ENCODE results near the gene ALOXE3.

ALOXE3 gene

DNA sequence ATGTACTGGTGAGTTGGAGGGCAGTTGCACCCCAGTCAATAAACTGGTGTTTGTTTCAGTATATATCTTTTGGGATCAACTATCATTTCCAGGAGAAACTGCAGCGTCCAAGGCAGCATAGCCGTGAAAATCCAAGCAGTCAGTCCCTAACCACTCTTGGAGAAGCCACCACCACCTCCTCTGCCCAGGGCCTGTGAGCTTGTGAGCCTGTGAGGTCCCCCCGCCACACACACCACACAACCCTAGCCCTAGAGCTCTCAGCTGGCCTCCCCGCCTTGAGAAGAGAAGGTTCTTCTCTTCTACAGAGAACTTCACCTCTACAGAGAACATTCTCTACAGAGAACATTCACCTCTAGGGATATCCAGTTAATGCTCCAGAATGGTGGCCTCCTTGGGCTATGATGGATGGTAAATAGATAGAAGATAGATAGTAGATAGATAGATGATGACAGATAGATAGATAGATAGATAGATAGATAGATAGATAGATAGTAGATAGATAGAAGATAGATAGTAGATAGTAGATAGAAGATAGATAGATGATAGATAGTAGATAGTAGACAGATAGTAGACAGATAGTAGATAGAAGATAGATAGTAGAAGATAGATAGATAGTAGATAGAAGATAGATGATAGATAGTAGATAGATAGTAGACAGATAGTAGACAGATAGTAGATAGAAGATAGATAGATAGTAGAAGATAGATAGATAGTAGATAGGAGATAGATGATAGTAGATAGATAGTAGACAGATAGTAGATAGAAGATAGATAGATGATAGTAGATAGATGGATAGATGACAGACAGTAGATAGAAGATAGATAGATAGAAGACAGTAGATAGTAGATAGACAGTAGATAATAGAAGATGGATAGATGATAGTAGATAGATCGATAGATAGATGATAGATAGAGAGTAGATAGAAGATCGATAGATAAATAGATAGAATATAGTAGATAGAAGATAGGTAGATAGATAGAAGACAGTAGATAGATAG lies 65.8 kb downstream of the ALOXE3 start:
- no peak overlapping the region for H3K4me3 ChIP-seq (ENCODE audit: low read depth, low read length)
- TF ChIP-seq, protein P1, sequence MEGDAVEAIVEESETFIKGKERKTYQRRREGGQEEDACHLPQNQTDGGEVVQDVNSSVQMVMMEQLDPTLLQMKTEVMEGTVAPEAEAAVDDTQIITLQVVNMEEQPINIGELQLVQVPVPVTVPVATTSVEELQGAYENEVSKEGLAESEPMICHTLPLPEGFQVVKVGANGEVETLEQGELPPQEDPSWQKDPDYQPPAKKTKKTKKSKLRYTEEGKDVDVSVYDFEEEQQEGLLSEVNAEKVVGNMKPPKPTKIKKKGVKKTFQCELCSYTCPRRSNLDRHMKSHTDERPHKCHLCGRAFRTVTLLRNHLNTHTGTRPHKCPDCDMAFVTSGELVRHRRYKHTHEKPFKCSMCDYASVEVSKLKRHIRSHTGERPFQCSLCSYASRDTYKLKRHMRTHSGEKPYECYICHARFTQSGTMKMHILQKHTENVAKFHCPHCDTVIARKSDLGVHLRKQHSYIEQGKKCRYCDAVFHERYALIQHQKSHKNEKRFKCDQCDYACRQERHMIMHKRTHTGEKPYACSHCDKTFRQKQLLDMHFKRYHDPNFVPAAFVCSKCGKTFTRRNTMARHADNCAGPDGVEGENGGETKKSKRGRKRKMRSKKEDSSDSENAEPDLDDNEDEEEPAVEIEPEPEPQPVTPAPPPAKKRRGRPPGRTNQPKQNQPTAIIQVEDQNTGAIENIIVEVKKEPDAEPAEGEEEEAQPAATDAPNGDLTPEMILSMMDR (conservative IDR thresholded peaks at IDR 0.05; ENCODE audit: low read depth, low read length): no peak
- DNase-seq (ENCODE audit: low read depth): no peak

DNA sequence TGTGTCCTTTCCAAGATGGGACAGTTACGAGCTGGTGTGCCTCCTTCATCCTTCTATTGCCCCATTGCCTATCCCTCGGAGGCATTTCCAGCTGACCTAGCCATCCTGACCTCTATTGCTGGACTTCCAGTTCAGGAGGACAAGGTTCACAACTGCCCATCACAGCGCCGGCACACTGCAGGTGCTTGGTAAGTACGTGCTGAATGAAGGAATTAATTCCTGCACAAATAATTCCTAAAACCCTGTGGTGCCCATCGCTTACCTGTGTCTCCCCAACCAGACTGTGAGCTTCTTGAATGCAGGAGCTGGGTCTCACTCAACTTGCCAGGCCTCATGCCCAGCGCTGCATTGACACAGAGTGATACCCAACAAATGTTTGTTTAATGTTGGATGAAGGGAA lies 66.5 kb downstream of the ALOXE3 start:
- DNase-seq (ENCODE audit: low read depth): no peak
- no peak overlapping the region for H3K4me3 ChIP-seq (ENCODE audit: low read depth, low read length)
- TF ChIP-seq, protein P1 (conservative IDR thresholded peaks at IDR 0.05; ENCODE audit: low read depth, low read length): no peak

DNA sequence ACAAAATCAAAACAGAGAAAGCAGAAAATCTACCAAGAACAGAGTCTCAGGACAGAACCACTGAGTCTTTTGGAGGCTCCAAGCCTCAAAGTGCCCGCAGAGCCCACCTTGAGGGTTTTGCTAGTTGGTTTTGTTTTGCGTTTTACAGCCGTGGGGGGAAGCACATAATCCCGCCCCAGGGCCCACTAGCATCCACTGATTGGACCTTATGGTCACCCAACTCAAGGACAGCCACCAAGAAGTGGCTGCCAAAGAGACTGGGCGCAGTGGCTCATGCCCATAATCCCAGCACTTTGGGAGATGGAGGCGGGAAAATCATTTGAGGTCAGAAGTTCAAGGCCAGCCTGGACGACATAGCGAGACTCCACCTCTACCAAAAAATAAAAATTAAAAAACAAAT lies 69.6 kb downstream of the ALOXE3 start:
- no peak overlapping the region for H3K4me3 ChIP-seq (ENCODE audit: low read depth, low read length)
- TF ChIP-seq, protein P1 (conservative IDR thresholded peaks at IDR 0.05; ENCODE audit: low read depth, low read length): no peak
- no peak for DNase-seq (ENCODE audit: low read depth)

DNA sequence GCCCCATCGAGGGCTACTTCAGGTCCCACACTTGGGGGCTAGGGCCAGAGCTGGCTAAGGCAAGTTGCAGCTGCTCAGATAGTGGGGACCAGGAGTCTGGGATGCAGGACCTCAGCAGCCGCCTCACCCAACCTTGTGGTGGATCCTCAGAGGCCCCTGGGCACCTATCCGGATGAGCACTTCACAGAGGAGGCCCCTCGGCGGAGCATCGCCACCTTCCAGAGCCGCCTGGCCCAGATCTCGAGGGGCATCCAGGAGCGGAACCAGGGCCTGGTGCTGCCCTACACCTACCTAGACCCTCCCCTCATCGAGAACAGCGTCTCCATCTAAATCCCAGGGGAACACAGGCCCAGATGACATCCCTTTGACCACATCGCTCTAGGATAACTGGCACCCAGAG lies 70.1 kb downstream of the ALOXE3 start:
- TF ChIP-seq, protein P1 (conservative IDR thresholded peaks at IDR 0.05; ENCODE audit: low read depth, low read length): no peak
- no peak for DNase-seq (ENCODE audit: low read depth)
- H3K4me3 ChIP-seq (ENCODE audit: low read depth, low read length): no peak overlapping the region

DNA sequence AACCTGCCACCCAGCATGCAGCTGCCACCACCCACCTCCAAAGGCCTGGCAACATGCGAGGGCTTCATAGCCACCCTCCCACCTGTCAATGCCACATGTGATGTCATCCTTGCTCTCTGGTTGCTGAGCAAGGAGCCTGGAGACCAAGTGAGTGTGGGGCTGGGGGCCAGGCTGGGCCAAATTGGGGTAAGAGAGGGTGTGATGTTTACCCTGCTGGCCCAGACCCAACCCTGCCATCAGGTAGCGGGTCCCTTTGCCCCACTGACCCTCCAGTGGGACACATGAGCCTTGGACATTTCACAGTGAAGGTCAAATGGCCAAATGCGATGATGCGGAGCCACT lies 70.6 kb downstream of the ALOXE3 start:
- TF ChIP-seq, protein P1 (conservative IDR thresholded peaks at IDR 0.05; ENCODE audit: low read depth, low read length): no peak
- no peak overlapping the region for H3K4me3 ChIP-seq (ENCODE audit: low read depth, low read length)
- no peak for DNase-seq (ENCODE audit: low read depth)

DNA sequence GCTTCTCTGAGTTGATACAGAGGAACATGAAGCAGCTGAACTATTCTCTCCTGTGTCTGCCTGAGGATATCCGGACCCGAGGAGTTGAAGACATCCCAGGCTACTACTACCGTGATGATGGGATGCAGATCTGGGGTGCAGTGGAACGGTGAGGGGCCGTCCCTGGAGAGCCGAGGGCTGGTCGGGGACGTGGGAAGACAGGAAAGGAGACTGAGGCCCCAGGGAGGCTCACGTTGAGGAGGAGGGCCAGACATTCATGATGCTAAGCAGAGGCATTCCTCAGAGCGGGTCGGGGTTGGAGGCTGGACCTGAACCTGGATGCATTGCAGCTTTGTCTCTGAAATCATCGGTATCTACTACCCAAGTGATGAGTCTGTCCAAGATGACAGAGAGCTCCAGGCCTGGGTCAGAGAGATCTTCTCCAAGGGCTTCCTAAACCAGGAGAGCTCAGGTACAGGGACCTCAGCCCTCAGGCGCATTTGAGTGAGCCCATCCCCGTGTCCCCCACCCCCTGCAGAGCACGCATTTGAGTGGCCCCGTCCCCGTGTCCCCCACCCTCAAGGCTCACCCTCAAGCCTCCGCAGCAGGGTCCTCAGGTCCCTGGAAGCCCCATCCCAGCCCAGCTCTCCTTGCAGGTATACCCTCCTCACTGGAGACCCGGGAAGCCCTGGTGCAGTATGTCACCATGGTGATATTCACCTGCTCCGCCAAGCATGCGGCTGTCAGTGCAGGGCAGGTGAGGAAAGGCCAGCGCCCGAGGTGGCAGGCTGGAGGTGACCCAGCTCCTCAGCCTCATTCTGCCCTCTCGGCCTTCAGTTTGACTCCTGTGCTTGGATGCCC lies 71.2 kb downstream of the ALOXE3 start:
- H3K4me3 ChIP-seq (ENCODE audit: low read depth, low read length): no peak overlapping the region
- TF ChIP-seq, protein P1 (conservative IDR thresholded peaks at IDR 0.05; ENCODE audit: low read depth, low read length): no peak
- DNase-seq (ENCODE audit: low read depth): no peak
